Measurements from ENCODE around the gene PSAPL1.

The PSAPL1 gene

GRCh38 chr4:7434766-7435150, at the start of gene PSAPL1:
Gene PSAPL1, minus strand, starts transcription at chr4:7434930. Its CDS starts 51 bp downstream, at chr4:7434879.
- DNase-seq = no peak

GRCh38 chr4:7481227-7481626, 46.5 kb upstream of the PSAPL1 start:
- no peak for DNase-seq

GRCh38 chr4:7480423-7480822, 45.7 kb upstream of the PSAPL1 start:
- DNase-seq = peak; percentile 7

GRCh38 chr4:7478665-7479064, 43.9 kb upstream of the PSAPL1 start:
- no peak for DNase-seq

- no peak for DNase-seq
Measured at GRCh38 chr4:7477695-7478094, 43.0 kb upstream of the PSAPL1 start.

GRCh38 chr4:7476820-7477219, 42.1 kb upstream of the PSAPL1 start:
- peak; percentile 50 for DNase-seq

- DNase-seq = no peak
Measured at GRCh38 chr4:7475207-7475606, 40.5 kb upstream of the PSAPL1 start.

GRCh38 chr4:7474320-7474719, 39.6 kb upstream of the PSAPL1 start:
- DNase-seq = no peak

- DNase-seq = no peak
Measured at GRCh38 chr4:7473081-7473480, 38.4 kb upstream of the PSAPL1 start.

- no peak for DNase-seq
Measured at GRCh38 chr4:7472442-7473013, 37.8 kb upstream of the PSAPL1 start.

- DNase-seq = no peak
Measured at GRCh38 chr4:7470522-7471128, 35.9 kb upstream of the PSAPL1 start.

- no peak for DNase-seq
Measured at GRCh38 chr4:7470111-7470510, 35.4 kb upstream of the PSAPL1 start.

GRCh38 chr4:7469023-7469422, 34.3 kb upstream of the PSAPL1 start:
- no peak for DNase-seq

- no peak for DNase-seq
Measured at GRCh38 chr4:7467471-7467870, 32.7 kb upstream of the PSAPL1 start.

GRCh38 chr4:7466904-7467303, 32.2 kb upstream of the PSAPL1 start:
- no peak for DNase-seq

- DNase-seq = no peak
Measured at GRCh38 chr4:7466215-7466614, 31.5 kb upstream of the PSAPL1 start.

GRCh38 chr4:7465017-7465416, 30.3 kb upstream of the PSAPL1 start:
- DNase-seq = no peak

- DNase-seq = no peak
Measured at GRCh38 chr4:7464259-7464655, 29.5 kb upstream of the PSAPL1 start.

GRCh38 chr4:7463566-7464258, 29.0 kb upstream of the PSAPL1 start:
- no peak for DNase-seq

GRCh38 chr4:7462509-7462971, 27.8 kb upstream of the PSAPL1 start:
- no peak for DNase-seq

- DNase-seq = no peak
Measured at GRCh38 chr4:7461230-7461629, 26.5 kb upstream of the PSAPL1 start.

GRCh38 chr4:7460566-7460965, 25.8 kb upstream of the PSAPL1 start:
- DNase-seq = peak; percentile 48

GRCh38 chr4:7459471-7459870, 24.7 kb upstream of the PSAPL1 start:
- no peak for DNase-seq

- DNase-seq = no peak
Measured at GRCh38 chr4:7458477-7458876, 23.7 kb upstream of the PSAPL1 start.

GRCh38 chr4:7458066-7458425, 23.3 kb upstream of the PSAPL1 start:
- no peak for DNase-seq

Data from RPMI8226 (cell line).